GM18907 (cell line): ENCODE data around the gene MEX3D.
"Not testable (repeated sequence)": the region's sequence is repeated elsewhere in the genome, so short reads cannot be mapped to it uniquely, and the experiment has no call there.

Experiments used
- ATAC-seq: cut with Tn5 transposase; IDR thresholded peaks from one replicate; pipeline ENCODE4 v1.9.1; 2021; ENCODE audit warnings: mild to moderate bottlenecking, moderate library complexity; ENCODE audit not compliant: unreplicated experiment

The MEX3D gene

DNA sequence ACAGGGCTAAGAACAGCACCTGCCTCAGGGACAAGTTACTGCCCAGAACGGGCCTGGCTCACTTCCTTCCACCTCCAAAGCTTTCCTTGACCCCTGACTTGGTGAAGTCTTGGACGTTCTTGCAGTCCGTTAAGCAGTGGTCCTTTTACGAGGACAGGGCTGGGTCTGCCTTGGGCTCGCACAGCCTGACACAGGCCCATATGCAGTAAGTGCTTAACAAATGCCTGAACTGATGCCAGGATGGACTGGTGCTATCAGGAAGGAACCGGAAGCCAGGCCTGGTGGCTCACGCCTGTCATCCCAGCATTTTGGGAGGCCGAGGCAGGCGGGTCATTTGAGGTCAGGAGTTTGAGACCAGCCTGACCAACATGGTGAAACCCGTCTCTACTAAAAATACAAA, 46.1 kb downstream of the MEX3D start:
- ATAC-seq: no peak

DNA sequence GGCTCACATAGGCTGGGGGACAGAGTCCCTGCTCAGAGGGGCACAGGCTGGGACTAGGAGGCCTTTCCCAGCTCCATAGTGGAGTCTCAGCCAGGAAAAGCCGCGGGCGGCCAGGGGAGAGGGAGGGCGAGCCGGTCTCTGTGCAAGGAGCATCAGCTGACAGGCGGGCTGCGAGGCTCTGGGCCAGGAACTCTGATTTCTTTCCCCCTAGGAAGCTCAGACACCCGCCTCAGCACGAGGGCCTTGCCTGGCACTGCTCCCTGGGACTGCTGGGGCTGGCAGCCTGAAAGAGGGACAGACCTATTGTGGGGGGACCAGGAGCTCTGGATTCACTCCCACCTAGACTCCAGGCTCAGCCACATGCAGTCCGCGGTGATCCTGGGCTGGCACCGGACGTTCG, 46.5 kb downstream of the MEX3D start:
- no peak for ATAC-seq

DNA sequence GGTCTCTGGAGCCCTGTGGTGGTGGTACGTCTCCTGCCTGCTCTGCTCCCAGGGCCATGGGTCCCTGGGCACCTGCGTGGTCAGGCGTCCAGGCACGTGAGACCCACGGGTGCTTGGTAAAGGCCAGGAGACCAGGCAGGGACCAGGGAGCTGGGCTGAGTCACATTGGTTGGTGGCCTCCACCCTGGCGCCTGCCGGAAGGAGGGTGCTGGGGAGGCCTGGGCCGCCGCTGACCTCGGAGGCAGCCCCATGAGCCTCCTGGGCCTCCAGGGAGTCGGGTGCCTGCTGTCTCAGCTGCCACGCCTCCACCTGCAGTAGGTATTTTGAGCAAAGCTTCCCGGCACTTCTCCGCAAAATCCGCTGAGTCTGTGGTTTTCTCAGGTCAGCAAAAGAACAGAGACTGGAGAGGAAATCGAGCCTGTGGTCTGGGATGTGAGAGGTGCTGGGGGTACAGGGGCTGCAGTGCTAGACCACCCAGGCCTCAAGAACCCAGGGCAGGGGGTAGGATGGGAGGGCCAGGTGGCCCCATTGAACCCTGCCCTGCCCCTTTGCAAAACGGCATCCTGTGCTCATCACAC, 47.8 kb downstream of the MEX3D start:
- ATAC-seq: no peak

DNA sequence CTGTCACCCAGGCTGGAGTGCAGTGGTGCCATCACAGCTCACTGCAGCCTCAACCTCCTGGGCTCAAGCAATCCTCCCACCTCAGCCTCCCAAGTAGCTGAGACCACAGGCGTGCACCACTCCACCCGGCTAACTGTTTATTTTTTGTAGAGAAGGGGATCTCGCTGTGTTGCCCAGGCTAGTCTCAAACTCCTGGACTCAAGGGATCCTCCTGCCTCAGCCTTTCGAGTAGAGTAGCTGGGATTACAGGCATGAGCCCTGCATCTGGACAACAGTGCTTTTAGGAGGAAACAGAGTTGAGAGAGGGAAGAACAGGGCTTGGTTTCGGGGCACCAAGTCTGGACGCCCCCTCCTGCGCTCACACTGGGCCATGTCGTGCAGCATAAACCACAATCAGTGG, 48.3 kb downstream of the MEX3D start:
- ATAC-seq: not testable (repeated sequence)

DNA sequence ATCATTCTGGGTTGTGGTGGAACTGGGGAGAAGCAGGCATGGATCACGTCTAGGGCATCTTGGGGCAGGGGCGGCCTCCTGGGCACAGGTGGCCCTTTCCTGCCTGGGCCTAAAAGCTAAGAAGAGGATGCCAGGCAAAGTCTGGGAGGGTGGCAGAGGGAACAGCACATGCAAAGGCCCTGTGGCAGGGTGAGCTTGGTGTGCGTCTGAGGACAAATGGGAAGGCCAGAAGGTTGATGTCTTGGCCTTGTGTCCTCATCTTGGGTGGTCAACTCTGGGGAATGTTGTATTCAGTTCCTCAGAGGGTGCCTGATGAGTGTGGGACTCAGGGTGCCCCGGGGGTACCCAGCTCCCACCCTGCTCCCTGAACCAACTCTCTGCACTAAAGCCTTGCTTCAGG, 49.7 kb downstream of the MEX3D start:
- no peak for ATAC-seq

DNA sequence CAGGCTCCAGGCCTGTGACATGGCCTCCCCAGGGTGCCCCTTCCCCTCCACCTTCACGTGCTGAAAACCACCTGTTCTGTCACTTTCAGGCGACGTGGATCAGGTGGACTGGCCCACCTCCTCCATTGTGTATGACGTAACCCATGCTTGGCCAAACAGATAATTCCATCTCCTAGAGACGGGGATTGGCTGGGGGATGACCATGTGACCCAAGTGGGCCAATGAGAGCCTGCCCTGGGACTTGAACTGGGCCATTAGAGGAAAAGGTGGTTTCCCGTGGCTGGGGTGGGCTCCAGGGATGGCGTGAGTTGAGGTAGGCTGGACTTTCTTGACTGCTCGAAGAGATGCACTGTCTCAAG, 51.8 kb downstream of the MEX3D start:
- no peak for ATAC-seq

DNA sequence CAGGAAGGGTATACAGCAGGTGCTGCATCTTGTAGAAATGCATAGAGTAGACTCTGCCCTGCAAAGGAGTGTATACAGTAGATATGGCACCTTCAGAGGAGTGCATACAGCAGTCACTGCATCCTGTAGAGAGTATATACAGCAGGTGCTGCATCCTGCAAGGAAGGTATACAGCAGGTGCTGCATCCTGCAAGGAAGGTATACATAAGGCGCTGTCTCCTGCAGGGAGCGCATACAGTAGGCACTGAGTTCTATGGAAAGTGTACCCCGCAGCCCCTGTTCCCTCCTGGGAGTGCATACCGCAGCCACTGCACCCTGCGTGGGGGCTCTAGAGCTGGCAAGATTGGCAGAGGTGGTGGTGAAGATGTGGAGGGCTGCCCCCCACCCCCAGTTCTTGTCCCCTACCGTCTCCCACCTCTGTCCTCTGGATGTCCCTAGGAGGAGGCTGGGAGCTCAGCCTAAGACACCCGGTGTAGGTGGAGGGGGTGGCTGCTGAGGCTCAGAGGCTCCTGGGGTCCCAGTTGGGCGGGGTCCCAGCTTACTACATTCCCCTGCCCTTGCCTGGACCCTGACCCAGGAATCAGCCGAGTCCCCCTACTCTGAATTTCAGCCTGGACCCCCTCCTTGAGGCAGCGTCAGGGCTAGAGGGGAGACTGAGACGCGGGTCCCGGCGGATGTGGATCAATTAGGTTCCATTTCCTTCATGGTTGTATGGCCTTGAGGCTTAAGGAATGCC, 53.0 kb downstream of the MEX3D start:
- ATAC-seq: no peak

DNA sequence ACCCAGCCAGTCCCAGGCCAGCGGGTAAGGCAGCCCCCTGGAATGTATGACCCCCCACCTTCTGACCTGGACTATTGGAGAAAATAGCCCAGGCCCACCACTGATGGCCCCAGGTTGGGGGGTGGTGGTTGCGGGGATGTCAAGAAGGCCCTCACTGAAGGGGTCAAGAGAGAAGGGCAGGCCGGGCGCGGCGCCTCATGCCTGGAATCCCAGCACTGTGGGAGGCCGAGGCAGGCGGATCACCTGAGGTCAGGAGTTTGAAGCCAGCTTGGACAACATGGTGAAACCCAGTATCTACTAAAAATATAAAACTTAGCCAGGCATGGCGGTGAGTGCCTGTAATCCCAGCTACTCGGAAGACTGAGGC, 53.8 kb downstream of the MEX3D start:
- no peak for ATAC-seq

DNA sequence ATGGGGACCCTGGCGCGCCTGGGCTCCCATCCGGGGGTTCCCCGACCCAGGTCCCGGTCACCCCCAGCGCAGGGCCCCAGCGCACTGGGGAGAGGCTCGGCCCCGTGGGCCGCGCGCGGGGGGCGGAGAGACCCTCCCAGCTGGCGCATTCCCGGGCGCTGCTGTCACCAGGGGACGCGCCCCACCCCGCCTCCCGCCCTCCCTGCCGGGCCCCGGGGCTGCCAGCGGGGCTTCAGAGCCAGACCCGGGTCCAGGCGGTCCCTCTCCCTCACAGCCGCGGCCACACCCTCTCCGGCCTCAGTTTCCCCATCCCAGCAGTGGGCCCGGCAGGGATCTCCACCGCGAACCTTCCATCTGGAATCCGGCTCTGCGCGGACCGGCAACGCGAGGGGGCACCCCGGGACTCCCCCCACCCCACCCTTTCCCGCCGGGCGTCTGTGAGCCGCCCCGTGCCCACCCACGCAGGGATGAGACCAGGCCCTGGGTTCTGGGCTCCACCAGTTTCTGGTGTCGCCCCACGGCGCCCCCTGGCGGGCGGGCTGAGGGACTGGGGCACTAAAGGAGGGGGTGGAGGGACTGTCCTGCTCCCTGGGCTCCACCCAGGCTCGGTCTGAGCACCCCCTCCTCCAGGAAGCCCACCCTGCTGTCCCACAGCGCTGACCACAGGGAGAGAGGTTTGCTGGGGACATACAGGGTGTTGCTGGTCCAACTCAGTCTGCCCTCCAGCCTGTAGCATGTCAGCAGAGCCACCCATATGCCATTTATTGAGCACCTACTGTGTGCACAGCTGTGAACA, 54.4 kb downstream of the MEX3D start:
- no peak for ATAC-seq

DNA sequence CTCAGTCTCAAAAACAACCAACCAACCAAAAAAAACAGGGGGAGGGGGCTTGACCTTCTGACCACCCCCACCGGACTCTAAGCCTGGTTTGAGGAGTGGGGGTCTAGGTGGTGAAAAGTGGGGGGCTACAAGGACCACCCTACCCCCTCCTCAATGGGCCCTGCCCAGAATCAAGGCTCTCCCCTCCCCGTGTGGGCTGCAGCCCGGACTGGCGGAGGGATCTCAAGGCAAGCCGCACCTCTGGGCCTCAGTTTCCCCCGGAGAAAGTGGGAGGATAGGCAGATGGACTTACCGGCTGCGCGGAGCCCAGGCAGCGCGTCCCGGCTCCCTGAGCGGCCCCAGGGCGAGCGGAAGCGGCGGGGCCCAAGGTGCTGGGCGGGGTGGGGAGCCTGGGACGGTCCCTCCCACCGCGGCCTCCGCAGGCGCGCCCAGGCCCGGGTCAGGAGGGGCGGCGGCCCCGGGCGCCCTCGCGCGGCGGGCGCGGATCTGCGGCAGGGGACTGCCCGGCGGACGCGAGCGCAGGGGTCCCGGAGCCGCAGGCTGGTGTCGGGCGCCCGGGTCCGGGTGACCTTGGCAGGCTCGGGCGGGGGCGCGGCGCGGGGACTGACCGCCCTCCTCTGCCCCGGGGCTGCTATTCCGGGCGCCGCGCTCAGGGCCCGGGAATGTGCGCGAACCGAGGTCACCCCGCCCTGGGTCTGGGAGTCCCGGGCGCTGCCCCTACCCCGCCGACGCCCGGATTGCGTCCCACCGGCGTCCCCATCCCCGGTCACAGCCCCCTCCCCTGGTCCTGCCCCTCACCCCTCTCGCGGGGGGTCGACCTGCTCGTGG, 55.2 kb downstream of the MEX3D start, which contains the start of gene ADAMTSL5:
Gene ADAMTSL5 (minus strand): TSS at position 349 of the 828 bp plus-strand sequence. CDS start 2,076 bp downstream, outside the sequence.
- no peak for ATAC-seq

DNA sequence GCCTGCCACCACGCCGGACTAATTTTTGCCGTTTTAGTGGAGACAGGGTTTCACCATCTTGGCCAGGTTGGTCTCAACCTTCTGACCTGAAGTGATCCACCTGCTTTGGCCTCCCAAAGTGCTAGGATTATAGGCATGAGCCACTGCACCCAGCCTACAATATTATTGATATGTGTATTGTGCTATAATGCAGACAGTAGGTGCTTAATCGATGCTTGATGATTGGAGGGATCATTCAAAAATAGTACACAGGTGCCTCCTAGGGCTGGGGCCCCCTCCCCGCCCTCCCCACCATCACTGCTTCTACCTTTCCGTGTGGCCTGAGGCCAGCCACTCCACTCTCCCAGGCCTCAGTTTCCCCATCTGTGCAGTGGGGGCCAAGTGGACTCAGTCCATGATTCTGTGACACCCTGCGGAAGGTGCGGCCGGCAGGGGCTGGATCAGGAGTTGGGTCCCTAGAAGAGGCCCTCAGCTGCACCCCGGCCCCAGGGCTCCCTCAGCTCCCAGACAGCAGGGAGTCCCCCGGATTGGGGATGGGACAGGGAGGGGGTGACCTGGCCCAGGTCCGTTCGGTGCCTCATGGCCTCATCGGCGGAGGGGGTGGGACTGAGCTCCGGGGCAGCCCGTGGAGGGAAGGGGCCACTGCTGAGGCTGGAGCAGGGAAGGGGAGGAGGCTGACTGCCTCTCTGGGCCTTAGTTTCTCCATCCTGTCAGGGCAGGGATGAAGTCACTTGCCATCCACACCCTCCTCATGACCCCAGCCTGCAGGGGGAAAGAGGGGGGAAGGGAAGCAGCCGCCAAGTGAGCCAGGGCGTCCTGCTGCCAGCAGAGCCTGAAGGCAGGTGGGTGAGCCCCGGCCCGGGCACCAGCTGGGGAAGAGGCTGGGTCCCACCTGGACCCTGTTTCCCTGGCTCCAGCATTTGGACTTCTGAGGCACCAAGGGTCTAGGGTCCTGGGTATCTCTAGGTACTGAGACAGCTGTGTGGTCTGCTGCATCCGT, 56.5 kb downstream of the MEX3D start:
- ATAC-seq: no peak

DNA sequence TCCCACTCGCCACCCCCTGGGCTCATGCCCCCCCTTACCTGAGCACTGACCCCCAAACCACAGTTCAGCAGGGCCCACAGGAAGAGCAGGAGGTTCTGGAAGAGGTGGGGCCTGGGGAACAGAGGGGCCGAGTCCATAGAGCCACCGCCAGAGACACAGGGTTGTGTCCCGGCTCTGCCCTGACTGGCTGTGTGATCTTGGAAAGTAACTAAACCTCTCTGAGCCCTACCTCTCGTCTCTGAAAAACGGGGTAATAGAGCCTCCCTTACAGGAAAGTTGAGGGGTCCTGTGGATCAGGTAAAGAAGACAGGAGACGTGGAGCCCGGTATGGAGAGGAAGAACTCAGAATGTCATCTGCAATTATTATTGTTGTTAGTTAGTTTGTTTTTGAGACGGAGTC, 57.3 kb downstream of the MEX3D start:
- no peak for ATAC-seq

DNA sequence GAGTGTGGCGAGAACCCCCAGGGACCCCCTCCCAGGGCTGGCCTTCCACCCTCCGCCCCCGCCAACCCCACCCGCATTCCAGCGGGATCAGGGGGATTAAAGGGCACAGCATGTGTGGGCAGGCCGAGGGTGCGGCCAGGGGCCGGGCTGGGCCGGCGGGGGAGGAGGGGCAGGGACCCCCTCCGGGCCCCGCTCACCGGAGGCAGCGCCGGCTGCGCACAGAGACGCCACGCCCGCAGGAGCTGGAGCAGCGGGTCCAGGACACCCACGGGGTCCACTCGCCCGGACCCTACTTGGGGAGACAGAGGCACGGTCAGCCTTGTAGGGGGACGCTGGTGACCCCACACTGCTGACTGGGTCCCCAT, 57.7 kb downstream of the MEX3D start:
- no peak for ATAC-seq

DNA sequence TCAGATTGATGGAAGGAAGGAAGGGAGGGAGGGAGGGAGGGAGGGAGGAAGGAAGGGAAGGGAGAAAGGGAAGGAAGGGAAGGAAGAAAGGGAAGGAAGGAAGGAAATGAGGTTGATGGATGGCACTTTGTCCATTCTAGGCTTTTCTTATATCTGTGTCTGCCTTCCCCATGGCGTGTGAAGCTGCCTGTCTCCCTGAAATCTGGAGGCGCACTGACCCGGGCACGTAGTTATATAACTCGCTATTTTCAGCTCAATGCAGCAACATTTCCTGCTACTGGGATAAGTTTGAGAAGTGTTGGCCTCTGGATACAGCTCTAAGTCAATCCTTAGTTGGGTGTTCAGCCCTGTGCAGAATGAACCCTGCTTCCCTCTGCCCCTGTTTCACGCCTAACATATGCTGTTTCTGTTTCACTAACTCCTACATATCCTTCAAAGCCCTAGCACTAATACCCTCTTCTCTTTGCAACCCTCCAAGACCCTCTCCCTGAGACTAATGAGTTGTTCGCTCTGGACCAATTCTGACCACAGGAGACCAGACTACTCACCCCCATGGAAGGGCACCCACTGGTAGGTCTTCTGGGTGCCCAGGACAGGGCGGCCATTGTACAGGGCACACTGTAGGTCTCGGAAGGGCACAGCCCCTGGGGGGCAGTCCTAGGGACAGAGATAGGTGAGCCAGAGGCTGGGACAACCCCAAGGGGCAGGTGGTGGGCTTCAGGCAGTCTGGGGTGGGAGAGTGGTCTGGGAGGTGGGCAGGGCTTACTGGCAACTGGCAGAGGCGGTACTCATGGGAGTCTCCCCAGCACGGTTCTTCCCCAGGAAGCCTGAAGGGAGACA, 58.3 kb downstream of the MEX3D start:
- no peak for ATAC-seq

DNA sequence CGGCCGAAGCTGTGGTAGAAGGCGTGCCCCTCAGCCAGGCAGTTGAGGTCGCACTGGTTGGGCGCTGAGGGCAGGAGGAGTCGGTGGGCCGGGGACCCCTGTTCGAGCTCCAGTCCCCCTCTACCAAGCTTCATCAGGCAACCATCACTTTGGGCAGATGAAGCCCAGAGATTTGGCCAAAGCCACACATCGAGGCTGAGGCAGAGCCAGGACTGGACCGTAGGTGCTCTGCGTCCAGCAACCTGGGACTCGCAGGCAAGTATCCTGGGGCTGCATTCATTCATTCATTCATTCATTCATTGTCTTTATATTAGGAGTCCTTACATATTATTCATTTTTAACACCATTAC, 59.6 kb downstream of the MEX3D start:
- no peak for ATAC-seq

DNA sequence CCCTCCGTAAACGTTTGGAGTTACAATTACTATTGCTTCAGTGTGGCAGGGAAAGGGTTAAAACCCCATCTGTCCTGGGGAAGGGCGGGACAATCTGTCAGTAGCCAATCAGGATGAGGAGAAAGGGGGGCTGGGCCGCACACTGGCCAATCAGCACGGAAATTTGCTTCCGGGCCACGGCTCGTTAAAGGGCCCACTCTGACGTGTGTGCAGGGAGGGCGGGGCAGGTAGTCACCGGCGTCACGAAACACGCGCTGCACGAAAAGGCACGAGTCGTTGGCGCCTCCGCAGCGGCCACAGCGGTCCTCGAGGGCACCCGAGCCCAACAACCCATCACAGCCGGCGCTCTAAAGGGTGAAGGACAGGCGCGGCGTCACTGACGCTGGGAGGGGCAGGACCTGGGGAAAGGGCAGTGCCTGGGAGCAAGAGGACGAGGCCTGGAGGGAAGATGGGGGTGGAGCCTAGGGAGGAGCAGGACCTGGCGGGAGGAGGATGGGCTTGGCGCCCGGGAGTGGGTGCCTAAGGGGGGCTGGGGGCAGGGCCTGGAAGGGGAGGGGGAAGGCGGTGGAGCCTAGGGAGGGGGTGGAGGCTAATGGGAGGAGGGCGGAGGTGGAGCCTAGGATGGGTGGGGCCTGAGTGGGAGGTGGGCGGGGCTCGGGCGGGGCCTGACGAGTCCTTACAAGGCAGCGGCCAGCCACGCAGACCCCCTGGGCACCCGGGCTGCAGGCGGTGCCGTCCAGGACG, 60.2 kb downstream of the MEX3D start:
- ATAC-seq: peak; percentile 55

DNA sequence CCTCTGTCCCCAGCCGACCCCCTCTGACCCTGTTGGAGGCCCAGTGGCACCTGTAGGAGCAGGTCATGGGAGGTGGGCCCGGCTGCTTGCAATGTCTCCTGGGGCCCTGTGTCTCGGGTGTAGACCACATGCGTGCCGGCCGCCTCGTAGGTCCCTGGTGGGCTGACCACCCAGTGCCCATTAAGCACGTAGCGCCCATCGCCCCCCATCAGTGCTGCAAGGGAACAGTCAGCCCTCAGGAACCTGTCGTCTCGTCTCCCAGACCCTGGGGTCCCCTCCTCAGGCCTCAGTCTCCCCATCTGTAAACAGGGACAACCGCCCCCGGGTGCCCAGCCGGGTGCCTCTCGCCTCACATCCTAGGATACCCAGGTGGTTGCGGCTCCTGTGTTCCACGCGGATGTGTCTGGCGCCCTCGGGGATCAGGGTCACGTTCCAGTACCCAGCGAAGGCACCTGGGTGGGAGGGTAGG, 60.9 kb downstream of the MEX3D start:
- ATAC-seq: no peak
